Measurements from ENCODE around the gene KRR1. TPM values are rescaled to one million over a fixed set of nuclear protein-coding genes. Genes with fewer than 3 reads are reported as not detected.

The KRR1 gene
- total and polyA plus RNA-seq, 2 experiments from 2014 or later = 55.7 to 120 TPM

DNA sequence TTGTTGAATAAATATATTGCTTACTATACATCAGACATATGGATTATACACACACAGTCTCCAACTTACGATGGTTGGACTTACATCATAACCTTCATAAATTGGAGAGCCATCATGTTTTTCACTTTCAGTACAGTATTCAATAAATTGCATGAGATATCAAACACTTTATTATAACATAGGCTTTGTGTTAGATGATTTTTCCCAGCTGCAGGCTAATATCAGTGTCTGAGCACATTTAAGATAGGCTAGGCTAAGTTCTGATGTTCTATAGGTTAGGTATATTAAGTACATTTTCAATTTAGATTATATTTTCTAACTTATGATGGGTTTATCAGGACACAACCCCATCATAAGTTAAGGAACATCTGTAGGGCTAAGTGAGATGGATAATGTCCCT lies 17.9 kb upstream of the KRR1 start:
- H2AFZ ChIP-seq = no peak overlapping the region
- no peak overlapping the region for H3K27ac ChIP-seq (ENCODE audit: low read depth)
- no peaks in the 10 kb centered on the region for H3K36me3 ChIP-seq (ENCODE audit: insufficient read depth)
- H3K9me2 ChIP-seq (ENCODE audit: insufficient read depth) = no peaks in the 10 kb centered on the region
- H3K27me3 ChIP-seq (ENCODE audit: insufficient read depth) = no peaks in the 10 kb centered on the region
- no peak overlapping the region for H3K4me2 ChIP-seq
- H3K4me1 ChIP-seq (ENCODE audit: insufficient read depth) = no peaks in the 10 kb centered on the region
- H3K9me3 Mint-ChIP-seq = no peaks in the 10 kb centered on the region
- TF ChIP-seq CREB1 (CRISPR knock-in tag; IDR thresholded peaks at IDR 0.05; ENCODE audit: low read depth) = no peak
- no peak for TF ChIP-seq ZNF462 (CRISPR knock-in tag; IDR thresholded peaks at IDR 0.05)
- no peak for TF ChIP-seq EZH2phosphoT487 (IDR thresholded peaks at IDR 0.05; ENCODE audit: unreplicated experiment)
- no peak for TF ChIP-seq EZH2 (IDR thresholded peaks at IDR 0.05; ENCODE audit: low read depth, unreplicated experiment)
- no peak for TF ChIP-seq POLR2AphosphoS5 (IDR thresholded peaks at IDR 0.05; ENCODE audit: low read depth)
- TF ChIP-seq, protein P1, sequence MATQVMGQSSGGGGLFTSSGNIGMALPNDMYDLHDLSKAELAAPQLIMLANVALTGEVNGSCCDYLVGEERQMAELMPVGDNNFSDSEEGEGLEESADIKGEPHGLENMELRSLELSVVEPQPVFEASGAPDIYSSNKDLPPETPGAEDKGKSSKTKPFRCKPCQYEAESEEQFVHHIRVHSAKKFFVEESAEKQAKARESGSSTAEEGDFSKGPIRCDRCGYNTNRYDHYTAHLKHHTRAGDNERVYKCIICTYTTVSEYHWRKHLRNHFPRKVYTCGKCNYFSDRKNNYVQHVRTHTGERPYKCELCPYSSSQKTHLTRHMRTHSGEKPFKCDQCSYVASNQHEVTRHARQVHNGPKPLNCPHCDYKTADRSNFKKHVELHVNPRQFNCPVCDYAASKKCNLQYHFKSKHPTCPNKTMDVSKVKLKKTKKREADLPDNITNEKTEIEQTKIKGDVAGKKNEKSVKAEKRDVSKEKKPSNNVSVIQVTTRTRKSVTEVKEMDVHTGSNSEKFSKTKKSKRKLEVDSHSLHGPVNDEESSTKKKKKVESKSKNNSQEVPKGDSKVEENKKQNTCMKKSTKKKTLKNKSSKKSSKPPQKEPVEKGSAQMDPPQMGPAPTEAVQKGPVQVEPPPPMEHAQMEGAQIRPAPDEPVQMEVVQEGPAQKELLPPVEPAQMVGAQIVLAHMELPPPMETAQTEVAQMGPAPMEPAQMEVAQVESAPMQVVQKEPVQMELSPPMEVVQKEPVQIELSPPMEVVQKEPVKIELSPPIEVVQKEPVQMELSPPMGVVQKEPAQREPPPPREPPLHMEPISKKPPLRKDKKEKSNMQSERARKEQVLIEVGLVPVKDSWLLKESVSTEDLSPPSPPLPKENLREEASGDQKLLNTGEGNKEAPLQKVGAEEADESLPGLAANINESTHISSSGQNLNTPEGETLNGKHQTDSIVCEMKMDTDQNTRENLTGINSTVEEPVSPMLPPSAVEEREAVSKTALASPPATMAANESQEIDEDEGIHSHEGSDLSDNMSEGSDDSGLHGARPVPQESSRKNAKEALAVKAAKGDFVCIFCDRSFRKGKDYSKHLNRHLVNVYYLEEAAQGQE (IDR thresholded peaks at IDR 0.05; ENCODE audit: unreplicated experiment) = no peak
- TF ChIP-seq STAT1 (IDR thresholded peaks at IDR 0.05; ENCODE audit: unreplicated experiment) = no peak
- TF ChIP-seq, protein P2, sequence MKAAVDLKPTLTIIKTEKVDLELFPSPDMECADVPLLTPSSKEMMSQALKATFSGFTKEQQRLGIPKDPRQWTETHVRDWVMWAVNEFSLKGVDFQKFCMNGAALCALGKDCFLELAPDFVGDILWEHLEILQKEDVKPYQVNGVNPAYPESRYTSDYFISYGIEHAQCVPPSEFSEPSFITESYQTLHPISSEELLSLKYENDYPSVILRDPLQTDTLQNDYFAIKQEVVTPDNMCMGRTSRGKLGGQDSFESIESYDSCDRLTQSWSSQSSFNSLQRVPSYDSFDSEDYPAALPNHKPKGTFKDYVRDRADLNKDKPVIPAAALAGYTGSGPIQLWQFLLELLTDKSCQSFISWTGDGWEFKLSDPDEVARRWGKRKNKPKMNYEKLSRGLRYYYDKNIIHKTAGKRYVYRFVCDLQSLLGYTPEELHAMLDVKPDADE (IDR thresholded peaks at IDR 0.05) = no peak
- TF ChIP-seq NANOG (IDR thresholded peaks at IDR 0.05; ENCODE audit: borderline replicate concordance) = no peak
- TF ChIP-seq ZNF114 (CRISPR knock-in tag; IDR thresholded peaks at IDR 0.05) = no peak
- TF ChIP-seq CTCF (conservative IDR thresholded peaks at IDR 0.05; ENCODE audit: low read depth in 2 of 2) = no peak
- TF ChIP-seq ZNF331 (CRISPR knock-in tag; IDR thresholded peaks at IDR 0.05; ENCODE audit: low read depth) = no peak
- no peak for TF ChIP-seq JUNB (IDR thresholded peaks at IDR 0.05; ENCODE audit: unreplicated experiment)
- H3K4me1 Mint-ChIP-seq = peaks cover 4% of the 10 kb centered on the region; the same call in 2 of the 3 replicates
- H4K20me1 ChIP-seq (replicated peaks; ENCODE audit: insufficient read depth) = no peaks in the 10 kb centered on the region
- DNase-seq (ENCODE audit: low spot score) (no peak), ATAC-seq (no peak)
- H3K27ac Mint-ChIP-seq = no peak overlapping the region
- H3K27me3 Mint-ChIP-seq (ENCODE audit: insufficient read depth, low read depth, poor library complexity) = no peaks in the 10 kb centered on the region
- H3K4me3 ChIP-seq = no peak overlapping the region
- H3F3A ChIP-seq (replicated peaks; ENCODE audit: low read depth) = no peaks in the 10 kb centered on the region
- no peaks in the 10 kb centered on the region for H3K36me3 Mint-ChIP-seq (ENCODE audit: low read depth)
- no peaks in the 10 kb centered on the region for H3K79me2 ChIP-seq (replicated peaks; ENCODE audit: insufficient read depth)
- H3K4me3 Mint-ChIP-seq = no peak overlapping the region
